ENCODE measurements around the gene REG3A. TPM values are rescaled to one million over a fixed set of nuclear protein-coding genes. Genes with fewer than 3 reads are reported as not detected.

Gene REG3A
- not detected for total RNA-seq

GRCh38 chr2:79159653-79160052 lies at the start of gene REG3A:
Gene REG3A, minus strand, starts transcription at chr2:79159753. Its CDS starts 348 bp downstream, at chr2:79159405.

GRCh38 chr2:79120194-79120713 lies 39.3 kb downstream of the REG3A start, which contains the start of gene REG1A:
Gene REG1A, plus strand, starts transcription at chr2:79120488. Its CDS starts 374 bp downstream, at chr2:79120862.

Other genes starting within 250 kb of the REG3A start
- gene REG3G, start 134.1 kb downstream of the REG3A start, total RNA-seq, result not detected
- not detected for gene REG1B, start 71.8 kb downstream of the REG3A start, total RNA-seq
- not detected for gene REG1A, start 39.3 kb downstream of the REG3A start, total RNA-seq

Data from activated naive CD4-positive, alpha-beta T cell treated with anti-CD3 and anti-CD28 coated beads, Interleukin-2, amount 10 ng/mL, durations not matched to agents 5 hours and 36 hours (primary cell).